Left lobe of liver (tissue), 2 donors: ENCODE results near the gene PDF. TPM values are rescaled to one million over a fixed set of nuclear protein-coding genes. Genes with fewer than 3 reads are reported as not detected.

Experiments used
- ATAC-seq: fragments of 200-7000 bp; cut with Tn5 transposase; one replicate; pipeline ENCODE4 v1.9.1; 2020; ENCODE audit warnings: mild to moderate bottlenecking, moderate library complexity
- DNase-seq: peaks from one replicate; pipeline ENCODE4 v3.0.0-alpha.2; 2020; ENCODE audit warnings: low spot score
- total RNA-seq: library from RNA; stranded (reverse); gene quantifications from one replicate; pipeline ENCODE4 v1.2.1, GENCODE V29; 2021
- donor health status: DM: no; HTN: no; CAD: no; lungs with moderate emphysema.
- donor health status: DM: no; HTN: yes; CAD: no.

Gene PDF
- total RNA-seq, 1 donor from 2014 or later = 22.0 TPM

GRCh38 chr16:69286941-69287713 is 43.3 kb downstream of the PDF start:
- peak; percentile 69 for DNase-seq
- ATAC-seq = peak; percentile 88

- DNase-seq (no peak), ATAC-seq (no peak)
Observed at GRCh38 chr16:69285240-69285639, 45.1 kb downstream of the PDF start.

DNA sequence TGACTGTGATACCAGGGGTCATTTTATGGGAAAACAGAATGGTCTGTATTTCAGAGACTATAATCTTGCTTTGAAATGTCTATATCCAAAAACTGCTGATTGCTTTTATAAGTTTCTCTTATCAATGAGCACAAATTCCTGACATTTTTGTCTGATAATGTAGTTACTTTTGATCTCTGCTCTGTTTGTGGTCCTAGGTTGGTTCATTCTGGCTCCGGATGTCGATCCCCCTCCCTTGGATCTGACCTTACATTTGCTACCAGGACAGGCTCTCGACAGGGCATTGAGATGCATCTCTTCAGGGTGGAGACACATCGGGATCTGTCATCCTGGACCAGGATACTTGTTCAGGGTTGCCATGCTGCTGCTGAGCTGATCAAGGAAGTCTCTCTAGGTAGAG is 46.5 kb downstream of the PDF start:
- DNase-seq (no peak), ATAC-seq (no peak)

DNA sequence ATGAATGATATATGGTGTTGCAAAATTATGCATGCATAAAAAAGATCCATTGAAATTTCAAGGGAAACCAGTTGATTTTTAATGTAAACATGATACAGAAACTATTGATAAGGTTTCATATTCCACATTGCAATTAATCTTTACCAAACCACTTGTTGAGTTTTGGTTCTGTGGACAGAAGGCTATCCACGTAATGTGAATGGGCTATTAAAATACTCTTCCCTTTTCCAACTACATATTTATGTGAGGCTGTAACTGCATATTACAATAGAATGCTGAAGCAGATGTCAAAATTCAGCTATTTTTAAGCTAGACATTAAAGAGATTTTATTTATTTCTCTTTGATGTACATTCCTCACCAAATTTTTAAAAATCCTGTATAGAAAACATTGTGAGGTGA is 53.0 kb downstream of the PDF start:
- DNase-seq (no peak), ATAC-seq (no peak)

Other genes starting within 250 kb of the PDF start
- gene HAS3, start 224.9 kb downstream of the PDF start, total RNA-seq = 0.53 TPM
- gene CHTF8, start 198.0 kb downstream of the PDF start, total RNA-seq = 59.1 TPM
- gene UTP4, start 197.9 kb downstream of the PDF start, total RNA-seq = 17.6 TPM
- 11.6 TPM for gene SNTB2, start 143.4 kb downstream of the PDF start, total RNA-seq
- gene VPS4A, start 19.2 kb downstream of the PDF start, total RNA-seq = 12.9 TPM
- 27.8 TPM for gene COG8, start 9.0 kb upstream of the PDF start, total RNA-seq
- 8.1 TPM for gene NIP7, start 9.2 kb upstream of the PDF start, total RNA-seq
- 3.1 TPM for gene TMED6, start 21.2 kb upstream of the PDF start, total RNA-seq
- gene TERF2, start 55.4 kb upstream of the PDF start, total RNA-seq = 12.0 TPM
- 27.1 TPM for gene CYB5B, start 94.0 kb upstream of the PDF start, total RNA-seq
- 10.0 TPM for gene NFAT5, start 235.4 kb upstream of the PDF start, total RNA-seq